Breast epithelium (tissue), 3 donors: Measurements from ENCODE around the gene VGLL2.

Experiments used
- POLR2A ChIP-seq: fragments of 450-650 bp; IDR thresholded peaks from one replicate; pipeline ENCODE4 v1.6.1; 2016; ENCODE audit warnings: antibody characterized with exemption, mild to moderate bottlenecking, moderate library complexity
- POLR2AphosphoS5 ChIP-seq, 3 donors: sonication (generic); formaldehyde crosslinking; IDR thresholded peaks; one replicate each; pipeline ENCODE4 v1.6.1; 2017; ENCODE audit warnings: antibody characterized with exemption in 3 of 3
- TF ChIP-seq, protein P1 (sequence below), 3 donors: fragments of 450-650 bp; IDR thresholded peaks; one replicate each; pipeline ENCODE4 v1.5.1; 2016 to 2017; ENCODE audit warnings: antibody characterized with exemption in 3 of 3, mild to moderate bottlenecking in 3 of 3, moderate library complexity in 3 of 3

DNA sequence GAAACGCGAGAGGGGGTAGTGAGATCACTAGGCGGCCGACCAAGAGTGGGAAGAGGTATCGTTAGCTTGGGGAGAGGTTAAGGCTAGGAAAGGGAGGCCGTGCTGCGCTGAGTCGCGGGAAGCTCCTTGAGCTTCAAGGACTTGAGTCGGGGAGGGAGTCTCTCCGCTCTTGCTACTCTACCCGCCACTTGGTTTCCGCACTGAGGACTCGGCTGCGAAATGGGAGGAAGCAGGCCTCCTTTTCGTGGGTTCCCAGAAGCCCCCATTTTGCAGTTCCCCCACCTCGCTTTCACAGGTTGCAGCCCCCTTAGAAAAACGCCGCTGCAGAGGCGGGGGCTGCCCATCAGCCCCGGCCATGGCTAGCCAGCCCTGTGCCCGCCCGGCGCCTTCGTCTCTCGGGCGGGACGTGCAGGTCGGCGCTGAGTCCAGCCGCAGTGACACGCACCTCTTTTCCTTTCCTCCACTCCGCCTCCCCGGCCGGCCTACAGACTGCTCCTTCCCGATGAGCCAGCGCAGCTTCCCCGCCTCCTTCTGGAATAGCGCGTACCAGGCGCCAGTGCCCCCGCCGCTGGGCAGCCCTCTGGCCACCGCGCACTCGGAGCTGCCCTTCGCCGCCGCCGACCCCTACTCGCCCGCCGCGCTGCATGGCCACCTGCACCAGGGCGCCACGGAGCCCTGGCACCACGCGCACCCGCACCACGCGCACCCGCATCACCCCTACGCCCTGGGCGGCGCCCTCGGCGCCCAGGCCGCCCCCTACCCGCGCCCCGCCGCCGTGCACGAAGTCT, 4.9 kb downstream of the VGLL2 start:
- TF ChIP-seq POLR2A (no peak), POLR2AphosphoS5 (IDR thresholded peaks at IDR 0.05) (no peak)
- TF ChIP-seq, protein P1, sequence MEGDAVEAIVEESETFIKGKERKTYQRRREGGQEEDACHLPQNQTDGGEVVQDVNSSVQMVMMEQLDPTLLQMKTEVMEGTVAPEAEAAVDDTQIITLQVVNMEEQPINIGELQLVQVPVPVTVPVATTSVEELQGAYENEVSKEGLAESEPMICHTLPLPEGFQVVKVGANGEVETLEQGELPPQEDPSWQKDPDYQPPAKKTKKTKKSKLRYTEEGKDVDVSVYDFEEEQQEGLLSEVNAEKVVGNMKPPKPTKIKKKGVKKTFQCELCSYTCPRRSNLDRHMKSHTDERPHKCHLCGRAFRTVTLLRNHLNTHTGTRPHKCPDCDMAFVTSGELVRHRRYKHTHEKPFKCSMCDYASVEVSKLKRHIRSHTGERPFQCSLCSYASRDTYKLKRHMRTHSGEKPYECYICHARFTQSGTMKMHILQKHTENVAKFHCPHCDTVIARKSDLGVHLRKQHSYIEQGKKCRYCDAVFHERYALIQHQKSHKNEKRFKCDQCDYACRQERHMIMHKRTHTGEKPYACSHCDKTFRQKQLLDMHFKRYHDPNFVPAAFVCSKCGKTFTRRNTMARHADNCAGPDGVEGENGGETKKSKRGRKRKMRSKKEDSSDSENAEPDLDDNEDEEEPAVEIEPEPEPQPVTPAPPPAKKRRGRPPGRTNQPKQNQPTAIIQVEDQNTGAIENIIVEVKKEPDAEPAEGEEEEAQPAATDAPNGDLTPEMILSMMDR (IDR thresholded peaks at IDR 0.05): no peak
